ENCODE measurements around the gene FRY. TPM values are rescaled to one million over a fixed set of nuclear protein-coding genes. Genes with fewer than 3 reads are reported as not detected.

FRY gene
- total and polyA plus RNA-seq, 2 of the 13 experiments (the other 11 are each of a cell fraction or from before 2014, with no cell fraction given) = 8.2 to 13.1 TPM

DNA sequence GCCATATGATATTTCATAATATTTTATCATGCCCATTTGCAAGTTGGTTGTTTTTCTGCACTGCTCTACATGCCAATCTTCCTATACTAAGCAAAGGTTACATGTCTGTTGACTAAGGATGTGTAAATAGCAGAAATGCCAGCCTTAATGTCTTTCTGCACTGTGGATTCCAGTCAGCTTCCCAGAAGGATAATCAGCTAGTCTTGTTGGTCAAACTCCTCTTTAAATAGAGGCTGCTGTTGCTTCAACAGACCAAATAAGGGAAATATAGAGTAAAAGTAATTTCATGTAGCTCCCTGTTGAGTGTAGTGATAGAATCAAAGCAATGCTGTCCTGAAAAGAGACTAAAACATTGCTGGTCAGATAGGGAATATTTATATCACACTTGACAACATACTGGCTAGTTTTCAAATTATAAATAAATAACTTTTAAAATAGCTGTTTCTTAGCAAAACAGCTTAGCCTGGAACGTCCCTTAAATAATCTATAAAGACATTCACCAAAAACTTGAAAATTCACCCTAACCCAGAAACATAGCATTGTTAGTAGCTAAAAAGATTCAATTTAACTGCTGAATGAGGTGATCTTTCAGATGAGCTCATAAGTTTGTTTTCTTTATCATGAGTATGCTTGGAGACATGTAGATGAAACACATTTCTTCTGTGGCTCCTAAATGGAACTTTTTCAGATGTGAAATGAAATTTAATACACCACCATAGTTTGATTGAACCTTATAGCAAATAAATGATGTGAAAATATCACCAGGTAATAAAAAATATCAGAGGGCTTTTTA lies 56.6 kb downstream of the FRY start:
- ATAC-seq = peak; percentile 94
- FAIRE-seq = peak; percentile 34
- no peaks in the 10 kb centered on the region for H3K9me3 ChIP-seq (ENCODE audit: low read length)
- peaks cover 64% of the 10 kb centered on the region for H3K4me1 ChIP-seq (ENCODE audit: insufficient read depth, low read length)
- 0 out of 2 replicates have a peak overlapping the region, but pooled peaks have one; percentile 15 for H3K4me2 ChIP-seq (ENCODE audit: low read depth, low read length)
- intact Hi-C loops (cut with micrococcal nuclease; ENCODE audit: unreplicated experiment) (no loop called here), in situ Hi-C loops (cut with HindIII; ENCODE audit: extremely low pct_ligation_motif_present, low pct_unique_long_range_greater_than_20kb) (no loop called here)
- no TSS peak for BruUV-seq (replicated peaks)
- DNase-seq (ENCODE audit: low spot score) = peak; percentile 91
- H3K27me3 ChIP-seq (ENCODE audit: control insufficient read depth in 1 of 2, insufficient read depth in 2 of 2, low read length in 2 of 2) = no peaks in the 10 kb centered on the region
- CTCF ChIA-PET (ENCODE audit: low intra/inter-chr PET ratio, low total read pairs) = no interaction called here
- H3K9ac ChIP-seq (ENCODE audit: insufficient read depth, low read depth, low read length) = no peak overlapping the region
- H2AFZ ChIP-seq (ENCODE audit: low read length) = no peak overlapping the region
- 84% methylated on average over 1 of the region's 1 CpG for WGBS (ENCODE audit: low lambda C conversion rate)
- no peak overlapping the region for H3K4me3 ChIP-seq (replicated peaks in 1 of 3; ENCODE audit: insufficient read depth in 1 of 3, low read depth in 2 of 3, low read length in 3 of 3)
- H3K36me3 ChIP-seq (replicated peaks in 1 of 2; ENCODE audit: control insufficient read depth in 1 of 2, insufficient read depth in 2 of 2, low read length in 2 of 2) = peaks cover 2 to 14% of the 10 kb centered on the region in 2 experiments; a peak in 3 of 5 replicates
- no peaks in the 10 kb centered on the region for H4K20me1 ChIP-seq (ENCODE audit: insufficient read depth, low read length)
- peak overlapping the region; percentile 47 for H3K27ac ChIP-seq (ENCODE audit: extremely low read length, insufficient read depth, low read length)
- POLR2A ChIA-PET = interaction anchor here (1.1 kb wide), 1 partner anchor 57 kb away, joined by 4 read pairs; the partner anchor contains the start of gene FRY
- H3K79me2 ChIP-seq (ENCODE audit: insufficient read depth, low read length) = no peaks in the 10 kb centered on the region
- TF ChIP-seq MTF1 (CRISPR knock-in tag; IDR thresholded peaks at IDR 0.05) = no peak
- TF ChIP-seq ZNF317 (CRISPR knock-in tag; IDR thresholded peaks at IDR 0.05) = no peak
- peak; percentile 91 for TF ChIP-seq SRF (IDR thresholded peaks at IDR 0.05; ENCODE audit: low read depth, low read length)
- no peak for TF ChIP-seq ZNF598 (CRISPR knock-in tag; IDR thresholded peaks at IDR 0.05; ENCODE audit: borderline replicate concordance)
- TF ChIP-seq, protein P1, sequence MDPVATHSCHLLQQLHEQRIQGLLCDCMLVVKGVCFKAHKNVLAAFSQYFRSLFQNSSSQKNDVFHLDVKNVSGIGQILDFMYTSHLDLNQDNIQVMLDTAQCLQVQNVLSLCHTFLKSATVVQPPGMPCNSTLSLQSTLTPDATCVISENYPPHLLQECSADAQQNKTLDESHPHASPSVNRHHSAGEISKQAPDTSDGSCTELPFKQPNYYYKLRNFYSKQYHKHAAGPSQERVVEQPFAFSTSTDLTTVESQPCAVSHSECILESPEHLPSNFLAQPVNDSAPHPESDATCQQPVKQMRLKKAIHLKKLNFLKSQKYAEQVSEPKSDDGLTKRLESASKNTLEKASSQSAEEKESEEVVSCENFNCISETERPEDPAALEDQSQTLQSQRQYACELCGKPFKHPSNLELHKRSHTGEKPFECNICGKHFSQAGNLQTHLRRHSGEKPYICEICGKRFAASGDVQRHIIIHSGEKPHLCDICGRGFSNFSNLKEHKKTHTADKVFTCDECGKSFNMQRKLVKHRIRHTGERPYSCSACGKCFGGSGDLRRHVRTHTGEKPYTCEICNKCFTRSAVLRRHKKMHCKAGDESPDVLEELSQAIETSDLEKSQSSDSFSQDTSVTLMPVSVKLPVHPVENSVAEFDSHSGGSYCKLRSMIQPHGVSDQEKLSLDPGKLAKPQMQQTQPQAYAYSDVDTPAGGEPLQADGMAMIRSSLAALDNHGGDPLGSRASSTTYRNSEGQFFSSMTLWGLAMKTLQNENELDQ (CRISPR knock-in tag; IDR thresholded peaks at IDR 0.05; ENCODE audit: borderline replicate concordance) = no peak
- no peak for TF ChIP-seq TCF7 (IDR thresholded peaks at IDR 0.05; ENCODE audit: low read depth)
- TF ChIP-seq SOX5 (CRISPR knock-in tag; IDR thresholded peaks at IDR 0.05; ENCODE audit: borderline replicate concordance) = peak; percentile 41; the same call in 1 of the 2 replicates
- TF ChIP-seq SAP130 (CRISPR knock-in tag; IDR thresholded peaks at IDR 0.05; ENCODE audit: low read depth) = 0 out of 2 replicates have a peak, but pooled peaks have one; percentile 38
- peak; percentile 40; the same call in 1 of the 2 replicates for TF ChIP-seq FOXJ3 (CRISPR knock-in tag; IDR thresholded peaks at IDR 0.05; ENCODE audit: borderline replicate concordance)
- TF ChIP-seq SETDB1 (CRISPR knock-in tag; IDR thresholded peaks at IDR 0.05; ENCODE audit: borderline replicate concordance) = no peak
- TF ChIP-seq, protein P2, sequence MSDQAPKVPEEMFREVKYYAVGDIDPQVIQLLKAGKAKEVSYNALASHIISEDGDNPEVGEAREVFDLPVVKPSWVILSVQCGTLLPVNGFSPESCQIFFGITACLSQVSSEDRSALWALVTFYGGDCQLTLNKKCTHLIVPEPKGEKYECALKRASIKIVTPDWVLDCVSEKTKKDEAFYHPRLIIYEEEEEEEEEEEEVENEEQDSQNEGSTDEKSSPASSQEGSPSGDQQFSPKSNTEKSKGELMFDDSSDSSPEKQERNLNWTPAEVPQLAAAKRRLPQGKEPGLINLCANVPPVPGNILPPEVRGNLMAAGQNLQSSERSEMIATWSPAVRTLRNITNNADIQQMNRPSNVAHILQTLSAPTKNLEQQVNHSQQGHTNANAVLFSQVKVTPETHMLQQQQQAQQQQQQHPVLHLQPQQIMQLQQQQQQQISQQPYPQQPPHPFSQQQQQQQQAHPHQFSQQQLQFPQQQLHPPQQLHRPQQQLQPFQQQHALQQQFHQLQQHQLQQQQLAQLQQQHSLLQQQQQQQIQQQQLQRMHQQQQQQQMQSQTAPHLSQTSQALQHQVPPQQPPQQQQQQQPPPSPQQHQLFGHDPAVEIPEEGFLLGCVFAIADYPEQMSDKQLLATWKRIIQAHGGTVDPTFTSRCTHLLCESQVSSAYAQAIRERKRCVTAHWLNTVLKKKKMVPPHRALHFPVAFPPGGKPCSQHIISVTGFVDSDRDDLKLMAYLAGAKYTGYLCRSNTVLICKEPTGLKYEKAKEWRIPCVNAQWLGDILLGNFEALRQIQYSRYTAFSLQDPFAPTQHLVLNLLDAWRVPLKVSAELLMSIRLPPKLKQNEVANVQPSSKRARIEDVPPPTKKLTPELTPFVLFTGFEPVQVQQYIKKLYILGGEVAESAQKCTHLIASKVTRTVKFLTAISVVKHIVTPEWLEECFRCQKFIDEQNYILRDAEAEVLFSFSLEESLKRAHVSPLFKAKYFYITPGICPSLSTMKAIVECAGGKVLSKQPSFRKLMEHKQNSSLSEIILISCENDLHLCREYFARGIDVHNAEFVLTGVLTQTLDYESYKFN (CRISPR knock-in tag; conservative IDR thresholded peaks at IDR 0.05) = 0 out of 2 replicates have a peak, but pooled peaks have one; percentile 37
- TF ChIP-seq PHF21A (CRISPR knock-in tag; IDR thresholded peaks at IDR 0.05) = no peak
- TF ChIP-seq TGIF2 (CRISPR knock-in tag; IDR thresholded peaks at IDR 0.05) = no peak
- peak; percentile 78 for TF ChIP-seq MED1 (CRISPR knock-in tag; IDR thresholded peaks at IDR 0.05)
- no peak for TF ChIP-seq ATF7 (IDR thresholded peaks at IDR 0.05)
- no peak for TF ChIP-seq ATF7 (CRISPR knock-in tag; IDR thresholded peaks at IDR 0.05)
- peak; percentile 56 for TF ChIP-seq HNF4A (CRISPR knock-in tag; IDR thresholded peaks at IDR 0.05)

Data from HepG2 (cell line).